Measurements from ENCODE around the gene BRD2. TPM values are rescaled to one million over a fixed set of nuclear protein-coding genes. Genes with fewer than 3 reads are reported as not detected.

BRD2 gene
- total RNA-seq, 1 experiment from 2014 or later: 252 TPM

DNA sequence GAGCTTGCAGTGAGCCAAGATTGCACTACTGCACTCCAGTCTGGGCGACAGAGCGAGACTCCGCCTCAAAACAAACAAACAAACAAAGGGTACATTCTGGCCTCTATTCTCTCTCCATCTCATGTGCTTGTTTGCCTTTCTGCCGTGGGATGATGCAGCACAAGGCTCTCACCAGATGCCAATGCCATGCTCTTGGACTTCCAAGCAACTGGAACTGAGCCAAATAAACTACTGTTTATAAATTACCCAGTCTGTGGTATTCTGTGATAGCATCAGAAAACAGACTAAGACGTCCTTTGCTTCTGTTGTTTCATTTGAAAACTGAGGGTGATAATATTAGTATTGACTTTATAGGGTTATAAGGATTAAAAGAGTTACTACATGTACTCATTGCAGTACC lies 3.6 kb upstream of the BRD2 start:
- Mint-ChIP-seq H3K27me3 (ENCODE audit: low read depth) (no peaks in the 10 kb centered on the region), H3K4me3 (no peak overlapping the region), H3K4me1 (peaks cover 10 to 13% of the 10 kb centered on the region in 2 experiments), H3K27ac (no peak overlapping the region), H3K9me3 (no peaks in the 10 kb centered on the region; a peak in 1 of 5 replicates), H3K36me3 (ENCODE audit: insufficient read depth in 1 of 3, low read depth in 3 of 3) (peaks cover 2 to 4% (median 4%) of the 10 kb centered on the region in 3 experiments; a peak in 5 of 7 replicates)
- no peak overlapping the region for H2AFZ ChIP-seq (ENCODE audit: low read length)
- H3T11ph ChIP-seq (ENCODE audit: low read length): no peak overlapping the region
- no peak overlapping the region for H4K5ac ChIP-seq (ENCODE audit: insufficient read length, low read depth, low read length)
- H3K56ac ChIP-seq (ENCODE audit: insufficient read length, low read depth, low read length): no peak overlapping the region
- no peaks in the 10 kb centered on the region for H3K27me3 ChIP-seq (ENCODE audit: insufficient read depth, low read length)
- no peak overlapping the region for H3K18ac ChIP-seq (ENCODE audit: insufficient read length, low read depth, low read length)
- no peak overlapping the region for H3K9ac ChIP-seq (ENCODE audit: extremely low read depth, insufficient read length, low read length)
- no CpG with 5 or more reads among the region's 5 CpGs for WGBS (ENCODE audit: extremely low coverage, insufficient read length, low lambda C conversion rate)
- no peak overlapping the region for H2BK20ac ChIP-seq (ENCODE audit: low read depth, low read length, poor library complexity, severe bottlenecking)
- no peaks in the 10 kb centered on the region for H4K20me1 ChIP-seq (ENCODE audit: control insufficient read depth, insufficient read depth, insufficient read length)
- no peak for DNase-seq
- TF ChIP-seq, protein P1, sequence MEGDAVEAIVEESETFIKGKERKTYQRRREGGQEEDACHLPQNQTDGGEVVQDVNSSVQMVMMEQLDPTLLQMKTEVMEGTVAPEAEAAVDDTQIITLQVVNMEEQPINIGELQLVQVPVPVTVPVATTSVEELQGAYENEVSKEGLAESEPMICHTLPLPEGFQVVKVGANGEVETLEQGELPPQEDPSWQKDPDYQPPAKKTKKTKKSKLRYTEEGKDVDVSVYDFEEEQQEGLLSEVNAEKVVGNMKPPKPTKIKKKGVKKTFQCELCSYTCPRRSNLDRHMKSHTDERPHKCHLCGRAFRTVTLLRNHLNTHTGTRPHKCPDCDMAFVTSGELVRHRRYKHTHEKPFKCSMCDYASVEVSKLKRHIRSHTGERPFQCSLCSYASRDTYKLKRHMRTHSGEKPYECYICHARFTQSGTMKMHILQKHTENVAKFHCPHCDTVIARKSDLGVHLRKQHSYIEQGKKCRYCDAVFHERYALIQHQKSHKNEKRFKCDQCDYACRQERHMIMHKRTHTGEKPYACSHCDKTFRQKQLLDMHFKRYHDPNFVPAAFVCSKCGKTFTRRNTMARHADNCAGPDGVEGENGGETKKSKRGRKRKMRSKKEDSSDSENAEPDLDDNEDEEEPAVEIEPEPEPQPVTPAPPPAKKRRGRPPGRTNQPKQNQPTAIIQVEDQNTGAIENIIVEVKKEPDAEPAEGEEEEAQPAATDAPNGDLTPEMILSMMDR (conservative IDR thresholded peaks at IDR 0.05): no peak
- no peak overlapping the region for H3K14ac ChIP-seq (ENCODE audit: insufficient read depth, low read length)
- H2BK120ac ChIP-seq (ENCODE audit: low read depth, low read length, poor library complexity, severe bottlenecking): no peak overlapping the region
- H3K9me3 ChIP-seq (ENCODE audit: control insufficient read depth, low read depth, low read length): no peaks in the 10 kb centered on the region
- no peak overlapping the region for H3K23ac ChIP-seq (ENCODE audit: insufficient read length, low read depth, low read length)
- no peak overlapping the region for H3K27ac ChIP-seq (ENCODE audit: insufficient read length, low read depth, low read length)
- H4K91ac ChIP-seq (ENCODE audit: insufficient read length, low read depth, low read length): no peak overlapping the region
- no peak overlapping the region for H3K4ac ChIP-seq (ENCODE audit: low read depth, low read length)
- H3K79me1 ChIP-seq (ENCODE audit: insufficient read depth, low read depth, low read length, poor library complexity, severe bottlenecking): no peaks in the 10 kb centered on the region
- no peak overlapping the region for H2BK15ac ChIP-seq (ENCODE audit: low read depth, low read length)
- peaks cover 5% of the 10 kb centered on the region for H3K23me2 ChIP-seq (ENCODE audit: insufficient read length, low read depth, low read length, poor library complexity, severe bottlenecking)
- no peak overlapping the region for H4K8ac ChIP-seq (replicated peaks; ENCODE audit: insufficient read length, low read depth, low read length)
- no peaks in the 10 kb centered on the region for H3K4me1 ChIP-seq (ENCODE audit: insufficient read depth, low read length)
- H2AK5ac ChIP-seq (ENCODE audit: insufficient read length, low read length): no peak overlapping the region
- H3K4me2 ChIP-seq (ENCODE audit: insufficient read depth, insufficient read length, low read length): no peak overlapping the region
- no peak overlapping the region for H2BK5ac ChIP-seq (ENCODE audit: insufficient read length, low read length)
- H2BK12ac ChIP-seq (ENCODE audit: insufficient read length, low read depth, low read length): no peak overlapping the region
- H3K79me2 ChIP-seq (ENCODE audit: insufficient read depth, low read length): peaks cover under 1% of the 10 kb centered on the region; the same call in 1 of the 2 replicates
